ENCODE results near the gene NELL2. TPM values are rescaled to one million over a fixed set of nuclear protein-coding genes. Genes with fewer than 3 reads are reported as not detected.

The NELL2 gene
- total RNA-seq, 1 experiment from 2014 or later: 1.1 TPM

DNA sequence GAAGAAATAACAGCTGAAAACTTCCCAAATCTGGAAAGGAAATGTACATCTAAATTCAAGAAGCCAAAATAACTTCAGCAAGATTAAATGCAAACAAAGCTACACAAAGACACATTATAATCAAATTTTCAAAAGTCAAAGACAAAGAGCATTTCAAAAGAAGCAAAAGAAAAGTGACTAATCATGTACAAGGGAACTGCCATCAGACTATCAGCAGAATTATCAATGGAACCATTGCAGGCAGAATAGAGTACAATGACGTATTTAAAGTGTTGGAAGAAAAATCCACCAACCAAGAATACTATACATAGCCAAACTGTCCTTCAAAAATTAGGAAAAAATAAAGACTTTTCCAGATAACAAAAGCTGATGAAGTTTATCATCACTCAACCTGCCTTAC lies 147.5 kb downstream of the NELL2 start:
- Histone ChIP-seq H2AFZ (ENCODE audit: low read depth, low read length, poor library complexity, severe bottlenecking) (no peak overlapping the region), H4K20me1 (ENCODE audit: insufficient read depth) (no peaks in the 10 kb centered on the region), H3K4me2 (ENCODE audit: low read length) (no peak overlapping the region), H3K27ac (ENCODE audit: low read depth, low read length) (no peak overlapping the region), H3K4me1 (ENCODE audit: control insufficient read depth in 1 of 2, insufficient read depth in 2 of 2, low read length in 2 of 2) (no peaks in the 10 kb centered on the region), H3K9ac (ENCODE audit: low read length) (no peak overlapping the region), H3K9me2 (ENCODE audit: insufficient read depth) (no peaks in the 10 kb centered on the region), H3K4me3 (replicated peaks in 1 of 2; ENCODE audit: low read depth in 1 of 2, low read length in 2 of 2) (no peak overlapping the region), H3K9me3 (ENCODE audit: control insufficient read depth in 1 of 2, insufficient read depth in 1 of 2, low read depth in 1 of 2, low read length in 2 of 2) (peaks cover 0 to 15% of the 10 kb centered on the region in 2 experiments; a peak in 1 of 4 replicates), H3K79me2 (ENCODE audit: insufficient read depth, low read length) (no peaks in the 10 kb centered on the region), H3K27me3 (ENCODE audit: insufficient read depth, low read length) (no peaks in the 10 kb centered on the region), H3K36me3 (ENCODE audit: control insufficient read depth in 1 of 2, insufficient read depth in 2 of 2, low read length in 2 of 2) (no peaks in the 10 kb centered on the region)
- ATAC-seq: no peak
- TF ChIP-seq CBX3 (IDR thresholded peaks at IDR 0.05; ENCODE audit: low read depth) (peak; percentile 59; the same call in 1 of the 2 replicates), ELF1 (IDR thresholded peaks at IDR 0.05; ENCODE audit: borderline replicate concordance, low read depth) (no peak)
- ChIA-PET POLR2A (no interaction called here), RAD21 (ENCODE audit: low non-redundant PET in 1 of 2, low total read pairs in 2 of 2, uncharacterized antibody in 2 of 2, unreplicated experiment in 2 of 2) (no interaction called here), CTCF (no interaction called here)
- no peak for DNase-seq (ENCODE audit: low read depth, low spot score)
- no TSS peak for BruUV-seq (replicated peaks)
- intact Hi-C loops (cut with micrococcal nuclease): no loop called here

DNA sequence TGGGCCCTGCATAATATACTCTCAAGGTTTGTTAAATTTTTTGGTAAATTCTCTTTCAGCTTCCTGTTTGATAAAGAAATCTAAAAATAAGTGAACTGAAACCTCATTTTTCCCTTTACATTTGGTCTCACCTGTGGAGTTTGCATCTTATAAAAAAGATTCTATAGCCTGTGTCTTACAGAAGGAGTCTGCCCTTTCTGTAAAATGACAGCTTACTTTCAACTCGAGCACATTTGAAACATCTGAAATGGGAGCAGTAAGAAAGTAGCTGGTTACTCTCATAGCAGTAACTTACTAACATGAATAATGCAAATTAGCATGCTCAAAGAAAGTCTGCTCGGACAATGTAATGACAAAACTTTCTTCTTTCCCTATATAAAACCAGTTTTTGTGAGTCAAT lies 155.8 kb downstream of the NELL2 start:
- no peaks in the 10 kb centered on the region for H3K4me1 ChIP-seq (ENCODE audit: control insufficient read depth in 1 of 2, insufficient read depth in 2 of 2, low read length in 2 of 2)
- H3K4me3 ChIP-seq (replicated peaks in 1 of 2; ENCODE audit: low read depth in 1 of 2, low read length in 2 of 2): no peak overlapping the region
- no peaks in the 10 kb centered on the region for H3K79me2 ChIP-seq (ENCODE audit: insufficient read depth, low read length)
- no peak overlapping the region for H3K9ac ChIP-seq (ENCODE audit: low read length)
- no peaks in the 10 kb centered on the region for H3K9me3 ChIP-seq (ENCODE audit: control insufficient read depth in 1 of 2, insufficient read depth in 1 of 2, low read depth in 1 of 2, low read length in 2 of 2)
- ChIA-PET CTCF (no interaction called here), POLR2A (no interaction called here), RAD21 (ENCODE audit: low non-redundant PET in 1 of 2, low total read pairs in 2 of 2, uncharacterized antibody in 2 of 2, unreplicated experiment in 2 of 2) (no interaction called here)
- no peak for ATAC-seq
- no peaks in the 10 kb centered on the region for H4K20me1 ChIP-seq (ENCODE audit: insufficient read depth)
- no TSS peak for BruUV-seq (replicated peaks)
- no peak overlapping the region for H3K27ac ChIP-seq (ENCODE audit: low read depth, low read length)
- H3K36me3 ChIP-seq (ENCODE audit: control insufficient read depth in 1 of 2, insufficient read depth in 2 of 2, low read length in 2 of 2): no peaks in the 10 kb centered on the region
- H2AFZ ChIP-seq (ENCODE audit: low read depth, low read length, poor library complexity, severe bottlenecking): no peak overlapping the region
- no peak overlapping the region for H3K4me2 ChIP-seq (ENCODE audit: low read length)
- DNase-seq (ENCODE audit: low read depth, low spot score): no peak
- intact Hi-C loops (cut with micrococcal nuclease): no loop called here
- no peaks in the 10 kb centered on the region for H3K27me3 ChIP-seq (ENCODE audit: insufficient read depth, low read length)
- H3K9me2 ChIP-seq (ENCODE audit: insufficient read depth): no peaks in the 10 kb centered on the region
- TF ChIP-seq CEBPB (IDR thresholded peaks at IDR 0.05; ENCODE audit: low read depth) (no peak), SIN3A (IDR thresholded peaks at IDR 0.05; ENCODE audit: low read depth) (no peak), EZH2phosphoT487 (IDR thresholded peaks at IDR 0.05; ENCODE audit: borderline replicate concordance) (no peak), ZNF274 (IDR thresholded peaks at IDR 0.05; ENCODE audit: low read depth, low read length) (no peak), EGR1 (IDR thresholded peaks at IDR 0.05; ENCODE audit: low read depth) (no peak), POLR2AphosphoS5 (IDR thresholded peaks at IDR 0.05; ENCODE audit: low read depth, low read length) (no peak), CBX3 (IDR thresholded peaks at IDR 0.05; ENCODE audit: low read depth) (no peak), FOSL1 (IDR thresholded peaks at IDR 0.05; ENCODE audit: low read depth) (no peak), JUND (IDR thresholded peaks at IDR 0.05) (no peak), SRF (IDR thresholded peaks at IDR 0.05; ENCODE audit: low read depth) (no peak)
- TF ChIP-seq, protein P1, sequence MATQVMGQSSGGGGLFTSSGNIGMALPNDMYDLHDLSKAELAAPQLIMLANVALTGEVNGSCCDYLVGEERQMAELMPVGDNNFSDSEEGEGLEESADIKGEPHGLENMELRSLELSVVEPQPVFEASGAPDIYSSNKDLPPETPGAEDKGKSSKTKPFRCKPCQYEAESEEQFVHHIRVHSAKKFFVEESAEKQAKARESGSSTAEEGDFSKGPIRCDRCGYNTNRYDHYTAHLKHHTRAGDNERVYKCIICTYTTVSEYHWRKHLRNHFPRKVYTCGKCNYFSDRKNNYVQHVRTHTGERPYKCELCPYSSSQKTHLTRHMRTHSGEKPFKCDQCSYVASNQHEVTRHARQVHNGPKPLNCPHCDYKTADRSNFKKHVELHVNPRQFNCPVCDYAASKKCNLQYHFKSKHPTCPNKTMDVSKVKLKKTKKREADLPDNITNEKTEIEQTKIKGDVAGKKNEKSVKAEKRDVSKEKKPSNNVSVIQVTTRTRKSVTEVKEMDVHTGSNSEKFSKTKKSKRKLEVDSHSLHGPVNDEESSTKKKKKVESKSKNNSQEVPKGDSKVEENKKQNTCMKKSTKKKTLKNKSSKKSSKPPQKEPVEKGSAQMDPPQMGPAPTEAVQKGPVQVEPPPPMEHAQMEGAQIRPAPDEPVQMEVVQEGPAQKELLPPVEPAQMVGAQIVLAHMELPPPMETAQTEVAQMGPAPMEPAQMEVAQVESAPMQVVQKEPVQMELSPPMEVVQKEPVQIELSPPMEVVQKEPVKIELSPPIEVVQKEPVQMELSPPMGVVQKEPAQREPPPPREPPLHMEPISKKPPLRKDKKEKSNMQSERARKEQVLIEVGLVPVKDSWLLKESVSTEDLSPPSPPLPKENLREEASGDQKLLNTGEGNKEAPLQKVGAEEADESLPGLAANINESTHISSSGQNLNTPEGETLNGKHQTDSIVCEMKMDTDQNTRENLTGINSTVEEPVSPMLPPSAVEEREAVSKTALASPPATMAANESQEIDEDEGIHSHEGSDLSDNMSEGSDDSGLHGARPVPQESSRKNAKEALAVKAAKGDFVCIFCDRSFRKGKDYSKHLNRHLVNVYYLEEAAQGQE (IDR thresholded peaks at IDR 0.05; ENCODE audit: low read depth): no peak
- TF ChIP-seq, protein P2, sequence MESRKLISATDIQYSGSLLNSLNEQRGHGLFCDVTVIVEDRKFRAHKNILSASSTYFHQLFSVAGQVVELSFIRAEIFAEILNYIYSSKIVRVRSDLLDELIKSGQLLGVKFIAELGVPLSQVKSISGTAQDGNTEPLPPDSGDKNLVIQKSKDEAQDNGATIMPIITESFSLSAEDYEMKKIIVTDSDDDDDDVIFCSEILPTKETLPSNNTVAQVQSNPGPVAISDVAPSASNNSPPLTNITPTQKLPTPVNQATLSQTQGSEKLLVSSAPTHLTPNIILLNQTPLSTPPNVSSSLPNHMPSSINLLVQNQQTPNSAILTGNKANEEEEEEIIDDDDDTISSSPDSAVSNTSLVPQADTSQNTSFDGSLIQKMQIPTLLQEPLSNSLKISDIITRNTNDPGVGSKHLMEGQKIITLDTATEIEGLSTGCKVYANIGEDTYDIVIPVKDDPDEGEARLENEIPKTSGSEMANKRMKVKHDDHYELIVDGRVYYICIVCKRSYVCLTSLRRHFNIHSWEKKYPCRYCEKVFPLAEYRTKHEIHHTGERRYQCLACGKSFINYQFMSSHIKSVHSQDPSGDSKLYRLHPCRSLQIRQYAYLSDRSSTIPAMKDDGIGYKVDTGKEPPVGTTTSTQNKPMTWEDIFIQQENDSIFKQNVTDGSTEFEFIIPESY (IDR thresholded peaks at IDR 0.05; ENCODE audit: extremely low read depth, insufficient replicate concordance, low read length): no peak
- TF ChIP-seq, protein P3, sequence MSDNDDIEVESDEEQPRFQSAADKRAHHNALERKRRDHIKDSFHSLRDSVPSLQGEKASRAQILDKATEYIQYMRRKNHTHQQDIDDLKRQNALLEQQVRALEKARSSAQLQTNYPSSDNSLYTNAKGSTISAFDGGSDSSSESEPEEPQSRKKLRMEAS (IDR thresholded peaks at IDR 0.05): no peak
- TF ChIP-seq, protein P4, sequence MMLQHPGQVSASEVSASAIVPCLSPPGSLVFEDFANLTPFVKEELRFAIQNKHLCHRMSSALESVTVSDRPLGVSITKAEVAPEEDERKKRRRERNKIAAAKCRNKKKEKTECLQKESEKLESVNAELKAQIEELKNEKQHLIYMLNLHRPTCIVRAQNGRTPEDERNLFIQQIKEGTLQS (IDR thresholded peaks at IDR 0.05): no peak

All from HCT116 (cell line).